GF-D8 (cell line): ENCODE measurements around the gene TLR7.

Source experiments
- DNase-seq: peaks from one replicate; lab custom pipeline; 2025; lab: John Stamatoyannopoulos, UW

TLR7 gene

DNA sequence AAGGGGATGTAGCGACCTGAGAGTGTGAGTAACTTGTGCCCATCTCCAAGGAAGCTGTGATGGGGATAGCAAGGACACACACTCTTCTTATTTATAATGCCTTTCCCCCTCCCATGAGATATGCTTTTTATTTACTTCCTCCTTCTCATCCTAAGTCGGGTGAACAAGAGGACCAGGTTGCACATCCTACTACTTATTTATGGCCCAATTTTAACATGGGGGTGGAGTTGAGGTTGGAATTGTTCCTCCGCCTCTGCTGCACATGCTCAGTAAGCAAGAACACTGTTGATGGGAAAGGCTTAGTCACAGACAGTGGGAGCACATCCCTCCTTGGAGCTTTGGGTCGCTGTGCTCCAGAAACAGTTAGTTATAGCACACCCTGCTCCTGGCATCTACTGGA is 24.3 kb downstream of the TLR7 start:
- no peak for DNase-seq

- DNase-seq: no peak
Observed at GRCh38 chrX:12891915-12892506, 25.1 kb downstream of the TLR7 start.

GRCh38 chrX:12892716-12893115 is 25.8 kb downstream of the TLR7 start:
- DNase-seq: no peak

DNA sequence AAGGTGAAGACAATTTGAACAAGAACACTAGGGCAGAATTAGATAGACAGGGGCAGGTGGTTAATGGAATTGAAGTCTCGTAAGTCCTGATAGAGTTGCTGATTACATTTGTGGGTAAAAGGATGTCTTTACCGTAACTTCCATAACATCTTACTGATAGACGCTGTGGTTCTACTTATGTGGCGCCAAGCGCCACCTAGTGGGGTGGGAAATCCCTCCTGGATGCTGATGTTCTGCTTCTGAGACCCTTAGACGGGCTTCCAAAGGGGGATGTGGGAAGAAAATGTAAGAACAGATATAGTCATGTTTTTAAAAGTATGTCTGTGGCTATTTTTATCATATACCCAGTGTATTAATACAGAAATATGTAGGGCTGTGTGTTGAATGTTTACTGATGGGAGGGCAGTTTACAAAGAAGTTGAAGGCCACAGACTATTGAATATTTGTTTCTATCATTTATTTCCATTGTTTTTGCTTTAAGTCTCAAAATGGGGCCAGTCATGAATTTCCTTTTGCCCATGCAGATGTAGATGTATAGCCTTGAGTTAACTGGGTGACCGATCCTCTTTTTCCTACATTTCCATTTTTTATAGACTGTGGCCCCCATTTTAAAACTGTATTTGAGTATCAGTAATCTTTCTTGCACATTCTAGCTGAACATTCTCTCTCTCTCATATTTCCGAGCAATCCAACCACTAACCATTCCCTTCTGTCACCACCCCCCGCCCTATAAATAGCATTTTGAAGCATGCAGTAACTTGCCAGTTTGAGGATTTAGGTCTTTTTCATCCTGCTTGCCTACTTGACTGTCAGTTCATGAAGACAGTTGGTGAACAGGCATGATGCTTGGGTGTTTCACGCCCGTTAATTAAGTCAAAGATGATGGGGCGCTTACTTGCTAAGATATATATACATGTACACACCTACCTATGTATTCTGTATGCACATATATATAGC is 27.5 kb downstream of the TLR7 start:
- DNase-seq: no peak

DNA sequence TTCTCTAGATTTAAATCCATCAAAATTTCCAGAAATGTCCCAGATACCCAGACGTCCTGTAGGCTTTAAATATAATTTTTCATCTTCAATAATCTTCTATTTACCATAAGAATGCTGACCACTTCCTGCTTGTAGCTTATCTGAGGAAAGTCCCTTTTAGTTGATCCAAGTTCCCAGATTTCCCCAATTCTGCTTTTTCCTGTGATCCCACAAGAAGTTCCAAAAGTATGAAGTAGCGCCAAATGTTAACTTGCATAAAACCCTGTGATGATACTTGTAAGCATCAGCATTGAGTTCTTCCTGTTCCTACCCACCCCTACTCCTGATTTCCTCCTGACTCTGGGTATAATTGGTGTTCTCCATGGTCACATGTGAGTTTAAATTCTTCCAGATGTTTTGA is 29.0 kb downstream of the TLR7 start:
- no peak for DNase-seq

GRCh38 chrX:12896935-12897334 is 30.1 kb downstream of the TLR7 start:
- DNase-seq: no peak

- DNase-seq: no peak
Observed at GRCh38 chrX:12898073-12898472, 31.2 kb downstream of the TLR7 start.

GRCh38 chrX:12899506-12899905 is 32.6 kb downstream of the TLR7 start:
- DNase-seq: no peak

DNA sequence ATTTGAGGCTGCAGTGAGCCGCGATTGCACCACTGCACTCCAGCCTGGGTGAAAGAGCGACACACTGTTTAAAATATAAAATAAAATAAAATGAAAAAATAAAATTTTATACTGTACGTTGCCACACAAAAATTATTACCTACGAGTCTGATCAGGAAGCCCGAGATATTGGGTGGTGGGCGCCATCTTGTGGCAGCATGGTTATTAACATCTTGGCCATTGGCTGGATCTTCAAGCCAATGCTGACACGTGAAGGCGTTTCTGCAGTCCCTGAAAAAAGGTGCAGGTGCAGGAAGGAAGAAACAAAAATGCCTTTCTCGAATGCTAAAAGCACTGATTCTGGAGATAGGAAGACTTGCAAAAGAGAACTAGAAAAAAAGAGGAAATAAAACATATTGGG is 34.6 kb downstream of the TLR7 start:
- no peak for DNase-seq

GRCh38 chrX:12903646-12904045 is 36.8 kb downstream of the TLR7 start:
- DNase-seq: no peak

DNA sequence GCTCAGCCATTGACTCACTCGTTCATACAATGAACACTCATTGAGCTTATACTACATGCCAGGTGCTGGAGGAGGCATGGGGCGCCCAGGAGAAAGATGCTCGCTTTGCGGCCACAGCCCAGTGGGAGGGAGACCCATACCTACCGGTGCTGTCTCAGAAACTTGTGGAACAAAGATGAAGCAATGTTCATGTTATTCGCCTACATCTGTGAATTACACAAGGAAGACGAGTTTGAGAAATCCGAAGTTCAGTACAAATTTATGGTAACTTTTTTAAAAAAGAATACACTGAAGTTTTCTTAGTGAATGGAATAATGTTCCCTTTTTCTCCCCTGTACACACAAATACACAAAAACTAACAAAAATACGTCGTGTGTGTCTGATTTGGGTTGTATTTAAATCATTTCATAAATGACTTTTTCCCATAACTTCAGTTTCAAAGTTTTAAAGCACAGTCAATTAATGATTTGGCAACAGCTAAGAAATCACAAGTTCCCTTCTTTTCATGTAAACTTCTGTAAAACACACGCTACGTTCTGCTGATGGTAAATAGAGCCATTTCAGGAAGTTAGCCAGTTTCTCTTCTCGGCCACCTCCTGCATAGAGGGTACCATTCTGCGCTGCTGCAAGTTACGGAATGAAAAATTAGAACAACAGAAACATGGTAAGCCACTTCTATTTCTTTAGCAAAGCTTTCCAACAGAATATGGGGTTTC is 39.3 kb downstream of the TLR7 start, which contains the start of gene TLR8:
Gene TLR8, plus strand, starts transcription at position 575 of the 716 bp plus-strand sequence. Its CDS starts 87 bp downstream, at position 662.
- no peak for DNase-seq

DNA sequence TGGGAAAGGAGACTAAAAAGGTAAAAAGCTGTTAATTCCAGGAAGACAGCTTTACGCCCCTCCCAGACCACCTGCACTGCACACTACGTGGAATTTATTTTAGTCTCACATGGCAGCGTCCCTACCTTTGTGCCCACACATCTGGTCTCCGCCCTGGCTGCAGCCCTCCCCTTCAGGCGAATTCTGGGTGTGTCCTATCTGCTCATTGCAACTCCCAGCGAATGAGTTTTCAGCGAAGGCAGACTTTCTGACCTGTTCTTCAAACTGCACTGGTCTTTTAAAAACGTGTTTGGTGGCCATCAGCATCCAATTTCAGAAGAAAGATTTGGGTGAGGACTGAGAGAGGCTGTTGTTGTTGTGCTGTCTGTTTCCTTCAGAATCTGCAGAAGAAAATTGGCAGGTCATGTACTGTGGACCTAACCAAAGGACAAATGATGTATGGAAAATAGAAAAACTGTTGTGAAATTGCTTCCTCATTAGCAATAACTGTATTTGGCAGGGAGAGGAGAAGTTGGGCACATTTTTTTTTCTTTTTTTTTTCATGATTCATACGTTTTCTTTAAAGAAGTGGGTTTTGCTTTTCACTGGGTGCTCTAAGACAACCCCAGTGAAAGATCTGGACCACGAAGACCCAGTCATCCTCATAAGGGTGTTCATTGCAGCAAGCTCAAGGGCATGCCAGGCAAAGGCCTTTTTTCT is 43.7 kb downstream of the TLR7 start:
- DNase-seq: no peak

- DNase-seq: no peak
Observed at GRCh38 chrX:12911122-12911470, 44.2 kb downstream of the TLR7 start.

- no peak for DNase-seq
Observed at GRCh38 chrX:12912791-12913482, 46.1 kb downstream of the TLR7 start.

DNA sequence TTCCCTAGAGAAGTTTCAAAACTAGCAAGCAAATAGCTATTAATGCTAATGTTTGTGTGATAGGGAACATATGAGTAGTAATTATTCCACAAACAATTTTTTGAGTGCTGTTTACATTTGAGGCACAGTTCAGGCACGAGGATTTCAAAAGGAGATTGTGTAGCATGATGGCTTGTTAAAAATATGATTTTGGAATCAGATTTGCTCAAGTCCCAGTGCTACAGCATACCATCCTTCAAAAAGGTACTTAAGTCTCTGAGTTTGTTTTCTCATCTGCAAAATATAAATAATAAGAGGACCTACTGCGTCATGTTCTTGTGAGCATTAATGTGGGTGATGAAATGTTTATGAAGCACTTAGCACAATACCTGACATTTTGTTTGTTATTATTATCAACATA is 50.9 kb downstream of the TLR7 start:
- no peak for DNase-seq

DNA sequence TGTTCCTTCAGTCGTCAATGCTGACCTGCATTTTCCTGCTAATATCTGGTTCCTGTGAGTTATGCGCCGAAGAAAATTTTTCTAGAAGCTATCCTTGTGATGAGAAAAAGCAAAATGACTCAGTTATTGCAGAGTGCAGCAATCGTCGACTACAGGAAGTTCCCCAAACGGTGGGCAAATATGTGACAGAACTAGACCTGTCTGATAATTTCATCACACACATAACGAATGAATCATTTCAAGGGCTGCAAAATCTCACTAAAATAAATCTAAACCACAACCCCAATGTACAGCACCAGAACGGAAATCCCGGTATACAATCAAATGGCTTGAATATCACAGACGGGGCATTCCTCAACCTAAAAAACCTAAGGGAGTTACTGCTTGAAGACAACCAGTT is 52.2 kb downstream of the TLR7 start:
- no peak for DNase-seq

- DNase-seq: no peak
Observed at GRCh38 chrX:12919620-12920019, 52.7 kb downstream of the TLR7 start.

DNA sequence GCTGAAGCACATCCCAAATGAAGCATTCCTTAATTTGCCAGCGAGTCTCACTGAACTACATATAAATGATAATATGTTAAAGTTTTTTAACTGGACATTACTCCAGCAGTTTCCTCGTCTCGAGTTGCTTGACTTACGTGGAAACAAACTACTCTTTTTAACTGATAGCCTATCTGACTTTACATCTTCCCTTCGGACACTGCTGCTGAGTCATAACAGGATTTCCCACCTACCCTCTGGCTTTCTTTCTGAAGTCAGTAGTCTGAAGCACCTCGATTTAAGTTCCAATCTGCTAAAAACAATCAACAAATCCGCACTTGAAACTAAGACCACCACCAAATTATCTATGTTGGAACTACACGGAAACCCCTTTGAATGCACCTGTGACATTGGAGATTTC is 54.1 kb downstream of the TLR7 start:
- DNase-seq: no peak

DNA sequence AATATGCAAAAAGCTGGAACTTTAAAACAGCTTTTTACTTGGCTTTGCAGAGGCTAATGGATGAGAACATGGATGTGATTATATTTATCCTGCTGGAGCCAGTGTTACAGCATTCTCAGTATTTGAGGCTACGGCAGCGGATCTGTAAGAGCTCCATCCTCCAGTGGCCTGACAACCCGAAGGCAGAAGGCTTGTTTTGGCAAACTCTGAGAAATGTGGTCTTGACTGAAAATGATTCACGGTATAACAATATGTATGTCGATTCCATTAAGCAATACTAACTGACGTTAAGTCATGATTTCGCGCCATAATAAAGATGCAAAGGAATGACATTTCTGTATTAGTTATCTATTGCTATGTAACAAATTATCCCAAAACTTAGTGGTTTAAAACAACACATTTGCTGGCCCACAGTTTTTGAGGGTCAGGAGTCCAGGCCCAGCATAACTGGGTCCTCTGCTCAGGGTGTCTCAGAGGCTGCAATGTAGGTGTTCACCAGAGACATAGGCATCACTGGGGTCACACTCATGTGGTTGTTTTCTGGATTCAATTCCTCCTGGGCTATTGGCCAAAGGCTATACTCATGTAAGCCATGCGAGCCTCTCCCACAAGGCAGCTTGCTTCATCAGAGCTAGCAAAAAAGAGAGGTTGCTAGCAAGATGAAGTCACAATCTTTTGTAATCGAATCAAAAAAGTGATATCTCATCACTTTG is 55.2 kb downstream of the TLR7 start:
- DNase-seq: no peak

DNA sequence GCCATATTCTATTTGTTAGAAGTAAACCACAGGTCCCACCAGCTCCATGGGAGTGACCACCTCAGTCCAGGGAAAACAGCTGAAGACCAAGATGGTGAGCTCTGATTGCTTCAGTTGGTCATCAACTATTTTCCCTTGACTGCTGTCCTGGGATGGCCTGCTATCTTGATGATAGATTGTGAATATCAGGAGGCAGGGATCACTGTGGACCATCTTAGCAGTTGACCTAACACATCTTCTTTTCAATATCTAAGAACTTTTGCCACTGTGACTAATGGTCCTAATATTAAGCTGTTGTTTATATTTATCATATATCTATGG is 55.7 kb downstream of the TLR7 start:
- DNase-seq: no peak

- no peak for DNase-seq
Observed at GRCh38 chrX:12929701-12930100, 62.8 kb downstream of the TLR7 start.
